Gastroesophageal sphincter (tissue), 4 donors: Measurements from ENCODE around the gene ATP11A. TPM values are rescaled to one million over a fixed set of nuclear protein-coding genes. Genes with fewer than 3 reads are reported as not detected.

Experiments used
- ATAC-seq: fragments of 150-250 bp; one replicate; pipeline ENCODE4 v1.9.1; 2016; ENCODE audit warnings: mild to moderate bottlenecking, moderate library complexity
- H3K27ac ChIP-seq, 4 donors: fragments of 200-600 bp; sonication (generic) in 3 of 4; 1 replicate in 3 of 4; 2 replicates in 1 of 4; pipeline ENCODE4 v1.5.1; 2016 to 2019
- H3K27me3 ChIP-seq: fragments of 200-600 bp; sonication (generic); one replicate; pipeline ENCODE4 v1.5.1; 2019
- H3K36me3 ChIP-seq, 2 donors: fragments of 200-600 bp; sonication (generic); one replicate each; pipeline ENCODE4 v1.5.1; 2019; ENCODE audit warnings: control low read depth in 1 of 2
- H3K4me1 ChIP-seq, 3 donors: fragments of 200-600 bp; sonication (generic); 1 replicate in 2 of 3; 2 replicates in 1 of 3; pipeline ENCODE4 v1.5.1; 2016 to 2019; ENCODE audit warnings: control low read depth in 2 of 3
- H3K4me3 ChIP-seq, 2 donors: fragments of 200-600 bp; sonication (generic); one replicate each; pipeline ENCODE4 v1.5.1; 2019; ENCODE audit warnings: mild to moderate bottlenecking in 1 of 2, moderate library complexity in 1 of 2
- H3K9me3 ChIP-seq, 3 donors: fragments of 200-600 bp; sonication (generic); one replicate each; pipeline ENCODE4 v1.5.1; 2017 to 2019; ENCODE audit warnings: control low read depth in 2 of 3
- CTCF ChIP-seq, 4 experiments: fragments of 200-600 bp in 2 of 4; fragments of 450-650 bp in 2 of 4; sonication (generic) in 1 of 4; IDR thresholded peaks; one replicate each; pipeline ENCODE4 v1.5.1; 2017 to 2019; ENCODE audit warnings: antibody characterized with exemption in 4 of 4, mild to moderate bottlenecking in 2 of 4, moderate library complexity in 2 of 4
- EP300 ChIP-seq: sonication (generic); formaldehyde crosslinking; IDR thresholded peaks from one replicate; pipeline ENCODE4 v1.6.1; 2017; ENCODE audit warnings: antibody characterized with exemption, mild to moderate bottlenecking
- POLR2A ChIP-seq, 2 donors: fragments of 450-650 bp; IDR thresholded peaks; one replicate each; pipeline ENCODE4 v1.6.1; 2017; ENCODE audit warnings: antibody characterized with exemption in 2 of 2, mild to moderate bottlenecking in 2 of 2, moderate library complexity in 1 of 2
- POLR2AphosphoS5 ChIP-seq: sonication (generic); formaldehyde crosslinking; IDR thresholded peaks from one replicate; pipeline ENCODE4 v1.6.1; 2017; ENCODE audit warnings: antibody characterized with exemption
- WGBS, 2 donors: methylation state at CpG; one replicate each; pipeline ENCODE4 v1.1.5; 2018; ENCODE audit warnings: low coverage in 1 of 2; 5-methylcytosine and 5-hydroxymethylcytosine counted together
- total RNA-seq, 4 donors: library from RNA; depleted of rRNA; stranded (reverse); fragments of >200 nt; gene quantifications; one replicate each; pipeline ENCODE4 v1.1.0, GENCODE V29; 2016

The ATP11A gene
- total RNA-seq, 4 donors from 2014 or later: 12.9 to 21.7 (median 17.1) TPM

- TF ChIP-seq POLR2AphosphoS5 (no peak), POLR2A (IDR thresholded peaks at IDR 0.05) (no peak), EP300 (no peak), CTCF (IDR thresholded peaks at IDR 0.05) (no peak)
- no peaks in the 10 kb centered on the region for H3K27me3 ChIP-seq
These were observed 42.8 kb downstream of the ATP11A start for GRCh38 chr13:112732679-112733078.

DNA sequence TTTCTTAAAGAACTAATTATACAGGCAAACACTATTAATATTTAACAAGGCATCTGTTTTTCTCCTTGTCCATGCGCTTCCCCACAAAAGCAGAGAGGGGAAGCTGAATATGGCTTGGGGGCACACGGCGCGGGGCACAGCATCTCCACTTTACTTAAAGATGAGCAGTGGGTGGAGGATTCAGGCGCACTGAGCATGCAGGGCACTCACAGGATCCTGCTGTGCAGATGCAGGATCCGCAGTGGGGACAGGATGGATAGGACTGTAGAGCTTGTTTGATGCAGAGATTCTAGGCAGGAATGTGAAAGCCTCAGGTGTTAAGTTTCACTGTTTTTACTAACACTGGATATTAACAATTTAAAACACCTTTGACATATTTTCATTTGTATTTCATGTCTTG is 43.3 kb downstream of the ATP11A start:
- Histone ChIP-seq H3K4me1 (peaks cover 0 to 11% (median 0%) of the 10 kb centered on the region in 3 donors), H3K27ac (no peak overlapping the region), H3K27me3 (no peaks in the 10 kb centered on the region), H3K4me3 (no peak overlapping the region), H3K36me3 (no peaks in the 10 kb centered on the region), H3K9me3 (no peaks in the 10 kb centered on the region)
- WGBS, 2 donors: 93 to 94% methylated on average over 6 of the region's 6 CpGs
- no peak for ATAC-seq
- no peak for TF ChIP-seq EP300
- TF ChIP-seq POLR2A (IDR thresholded peaks at IDR 0.05): no peak
- no peak for TF ChIP-seq CTCF (IDR thresholded peaks at IDR 0.05)
- TF ChIP-seq POLR2AphosphoS5: no peak

More at GRCh38 chr13:112732679-112733078, 42.8 kb downstream of the ATP11A start:
- no peak for ATAC-seq
- Histone ChIP-seq H3K4me3 (no peak overlapping the region), H3K9me3 (no peaks in the 10 kb centered on the region), H3K27ac (no peak overlapping the region), H3K36me3 (no peaks in the 10 kb centered on the region), H3K4me1 (peaks cover 0 to 11% (median 0%) of the 10 kb centered on the region in 3 donors)
- WGBS, 2 donors: 98% methylated on average over 10 of the region's 10 CpGs; no CpG with 5 or more reads in 1 of the 2 donors

- peaks cover 0 to 11% (median 0%) of the 10 kb centered on the region in 3 donors for H3K4me1 ChIP-seq
- TF ChIP-seq CTCF (IDR thresholded peaks at IDR 0.05) (no peak), POLR2A (IDR thresholded peaks at IDR 0.05) (no peak), POLR2AphosphoS5 (no peak)
- H3K36me3 ChIP-seq: no peaks in the 10 kb centered on the region
- WGBS, 2 donors: 39 to 61% methylated on average over 4 to 6 of the region's 7 CpGs
- H3K27me3 ChIP-seq: no peaks in the 10 kb centered on the region
- H3K27ac ChIP-seq: no peak overlapping the region
- ATAC-seq: no peak
- no peak overlapping the region for H3K4me3 ChIP-seq
- no peaks in the 10 kb centered on the region for H3K9me3 ChIP-seq
These were observed 44.0 kb downstream of the ATP11A start for GRCh38 chr13:112733661-112734379.

- Histone ChIP-seq H3K27me3 (no peaks in the 10 kb centered on the region), H3K9me3 (no peaks in the 10 kb centered on the region), H3K27ac (no peak overlapping the region), H3K4me3 (no peak overlapping the region), H3K4me1 (peaks cover 0 to 11% (median 0%) of the 10 kb centered on the region in 3 donors), H3K36me3 (no peaks in the 10 kb centered on the region)
- ATAC-seq: no peak
- 78 to 88% methylated on average over 12 to 13 of the region's 17 CpGs for WGBS, 2 donors
- TF ChIP-seq CTCF (IDR thresholded peaks at IDR 0.05): no peak
- no peak for TF ChIP-seq POLR2AphosphoS5
- TF ChIP-seq POLR2A (IDR thresholded peaks at IDR 0.05): no peak
- TF ChIP-seq EP300: no peak
These were observed 45.1 kb downstream of the ATP11A start for GRCh38 chr13:112734696-112735547.
